ENCODE results near the gene RTBDN. TPM values are rescaled to one million over a fixed set of nuclear protein-coding genes. Genes with fewer than 3 reads are reported as not detected.
"Not testable (repeated sequence)": the region's sequence is repeated elsewhere in the genome, so short reads cannot be mapped to it uniquely, and the experiment has no call there.

RTBDN gene
- total RNA-seq, 1 donor from 2014 or later, result not detected

DNA sequence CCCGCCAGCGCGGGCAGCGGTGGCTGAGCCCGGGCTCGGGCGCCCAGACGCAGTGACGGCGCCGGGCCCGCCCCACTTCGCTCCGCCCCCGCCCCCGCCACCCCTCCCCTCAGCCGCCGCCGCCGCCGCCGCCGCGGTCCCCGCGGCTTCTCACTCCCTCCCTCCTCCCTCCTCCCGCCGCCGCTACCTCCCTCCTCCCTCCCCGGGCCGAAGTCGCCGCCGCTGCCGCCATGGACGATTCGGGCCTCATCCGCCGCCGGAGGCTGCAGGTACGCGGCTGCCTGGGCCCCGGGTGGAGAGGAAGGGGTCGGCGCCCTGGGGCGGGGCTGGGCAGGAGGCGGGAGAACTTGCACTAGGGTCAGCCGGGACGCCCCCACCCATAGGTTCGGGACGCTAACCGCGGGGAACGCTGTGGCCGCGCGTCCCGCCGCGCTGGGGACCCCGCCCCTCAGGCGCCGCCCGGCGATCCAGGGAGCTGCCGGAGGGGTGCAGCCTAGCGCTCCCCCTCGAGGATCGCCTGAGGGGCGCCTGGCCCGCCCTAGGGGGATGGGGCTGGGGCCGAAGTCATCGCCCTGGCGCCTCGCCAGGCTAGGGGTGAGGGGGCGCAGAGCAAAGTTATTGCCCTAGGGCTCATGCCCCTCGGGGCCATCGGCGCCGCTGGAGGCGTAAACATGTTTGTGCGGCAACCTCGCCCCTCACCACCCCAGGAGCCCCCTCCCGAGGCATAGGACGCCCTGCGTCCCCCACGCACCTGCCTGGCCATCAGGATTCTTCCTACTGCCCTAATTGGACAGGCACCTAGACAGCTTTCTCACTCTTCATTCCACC lies 427 bp downstream of the RTBDN start:
- Mint-ChIP-seq H3K27me3 (ENCODE audit: low read depth) (peaks cover 92% of the 10 kb centered on the region), H3K4me3 (peak overlapping the region; percentile 57), H3K36me3 (no peaks in the 10 kb centered on the region), H3K27ac (no peak overlapping the region), H3K4me1 (peaks cover 8% of the 10 kb centered on the region), H3K9me3 (no peaks in the 10 kb centered on the region)
- TF ChIP-seq, protein P1, sequence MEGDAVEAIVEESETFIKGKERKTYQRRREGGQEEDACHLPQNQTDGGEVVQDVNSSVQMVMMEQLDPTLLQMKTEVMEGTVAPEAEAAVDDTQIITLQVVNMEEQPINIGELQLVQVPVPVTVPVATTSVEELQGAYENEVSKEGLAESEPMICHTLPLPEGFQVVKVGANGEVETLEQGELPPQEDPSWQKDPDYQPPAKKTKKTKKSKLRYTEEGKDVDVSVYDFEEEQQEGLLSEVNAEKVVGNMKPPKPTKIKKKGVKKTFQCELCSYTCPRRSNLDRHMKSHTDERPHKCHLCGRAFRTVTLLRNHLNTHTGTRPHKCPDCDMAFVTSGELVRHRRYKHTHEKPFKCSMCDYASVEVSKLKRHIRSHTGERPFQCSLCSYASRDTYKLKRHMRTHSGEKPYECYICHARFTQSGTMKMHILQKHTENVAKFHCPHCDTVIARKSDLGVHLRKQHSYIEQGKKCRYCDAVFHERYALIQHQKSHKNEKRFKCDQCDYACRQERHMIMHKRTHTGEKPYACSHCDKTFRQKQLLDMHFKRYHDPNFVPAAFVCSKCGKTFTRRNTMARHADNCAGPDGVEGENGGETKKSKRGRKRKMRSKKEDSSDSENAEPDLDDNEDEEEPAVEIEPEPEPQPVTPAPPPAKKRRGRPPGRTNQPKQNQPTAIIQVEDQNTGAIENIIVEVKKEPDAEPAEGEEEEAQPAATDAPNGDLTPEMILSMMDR (IDR thresholded peaks at IDR 0.05; ENCODE audit: unreplicated experiment), result no peak
- no peak for DNase-seq (ENCODE audit: low spot score in 2 of 2, unreplicated experiment in 2 of 2)

DNA sequence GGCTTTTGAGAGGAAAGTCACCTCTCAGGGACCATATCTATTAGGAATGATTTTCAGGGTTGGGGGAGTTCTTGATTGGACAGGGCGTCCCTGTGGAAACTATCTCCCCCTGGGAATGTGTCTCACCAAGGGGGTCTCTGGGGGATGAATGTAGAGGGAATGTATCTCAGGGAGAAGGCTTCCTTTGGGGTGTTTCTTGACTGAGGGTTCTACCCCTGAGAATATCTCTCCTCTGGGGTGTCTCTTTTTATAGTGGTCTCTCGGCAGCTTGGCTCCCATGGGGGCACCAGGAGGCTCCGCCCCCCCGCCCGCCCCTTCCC lies 1.0 kb downstream of the RTBDN start:
- Mint-ChIP-seq H3K9me3 (no peaks in the 10 kb centered on the region), H3K4me1 (peaks cover 8% of the 10 kb centered on the region), H3K27ac (no peak overlapping the region), H3K27me3 (ENCODE audit: low read depth) (peaks cover 92% of the 10 kb centered on the region), H3K4me3 (peak overlapping the region; percentile 62), H3K36me3 (no peaks in the 10 kb centered on the region)
- TF ChIP-seq, protein P1 (IDR thresholded peaks at IDR 0.05; ENCODE audit: unreplicated experiment), result no peak
- DNase-seq (ENCODE audit: low spot score in 2 of 2, unreplicated experiment in 2 of 2), result no peak

DNA sequence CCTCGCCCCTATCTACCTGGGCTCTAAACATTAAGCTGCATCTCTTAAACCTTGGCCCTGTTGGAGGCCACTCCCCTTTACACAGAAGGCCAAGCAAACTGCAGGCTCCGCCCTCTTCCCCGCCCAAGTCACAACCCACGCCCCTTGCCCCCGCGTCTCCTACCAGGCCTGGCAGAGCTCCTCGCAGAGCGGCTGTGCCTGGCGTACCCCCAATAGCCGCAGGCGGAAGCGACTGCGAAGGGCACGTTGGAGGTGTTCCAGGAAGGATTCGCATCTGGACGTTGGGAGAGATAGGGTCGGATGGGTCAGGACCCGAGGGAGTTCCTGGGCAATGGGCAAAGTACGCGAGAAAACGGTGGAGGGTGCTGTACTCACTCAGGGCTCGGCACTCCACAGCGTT lies 5.9 kb downstream of the RTBDN start:
- Mint-ChIP-seq H3K36me3 (no peaks in the 10 kb centered on the region), H3K27ac (no peak overlapping the region), H3K9me3 (no peaks in the 10 kb centered on the region), H3K4me1 (peaks cover 7% of the 10 kb centered on the region), H3K4me3 (no peak overlapping the region), H3K27me3 (ENCODE audit: low read depth) (peaks cover 85% of the 10 kb centered on the region)
- DNase-seq (ENCODE audit: low spot score in 2 of 2, unreplicated experiment in 2 of 2), result no peak
- TF ChIP-seq, protein P1 (IDR thresholded peaks at IDR 0.05; ENCODE audit: unreplicated experiment), result no peak

DNA sequence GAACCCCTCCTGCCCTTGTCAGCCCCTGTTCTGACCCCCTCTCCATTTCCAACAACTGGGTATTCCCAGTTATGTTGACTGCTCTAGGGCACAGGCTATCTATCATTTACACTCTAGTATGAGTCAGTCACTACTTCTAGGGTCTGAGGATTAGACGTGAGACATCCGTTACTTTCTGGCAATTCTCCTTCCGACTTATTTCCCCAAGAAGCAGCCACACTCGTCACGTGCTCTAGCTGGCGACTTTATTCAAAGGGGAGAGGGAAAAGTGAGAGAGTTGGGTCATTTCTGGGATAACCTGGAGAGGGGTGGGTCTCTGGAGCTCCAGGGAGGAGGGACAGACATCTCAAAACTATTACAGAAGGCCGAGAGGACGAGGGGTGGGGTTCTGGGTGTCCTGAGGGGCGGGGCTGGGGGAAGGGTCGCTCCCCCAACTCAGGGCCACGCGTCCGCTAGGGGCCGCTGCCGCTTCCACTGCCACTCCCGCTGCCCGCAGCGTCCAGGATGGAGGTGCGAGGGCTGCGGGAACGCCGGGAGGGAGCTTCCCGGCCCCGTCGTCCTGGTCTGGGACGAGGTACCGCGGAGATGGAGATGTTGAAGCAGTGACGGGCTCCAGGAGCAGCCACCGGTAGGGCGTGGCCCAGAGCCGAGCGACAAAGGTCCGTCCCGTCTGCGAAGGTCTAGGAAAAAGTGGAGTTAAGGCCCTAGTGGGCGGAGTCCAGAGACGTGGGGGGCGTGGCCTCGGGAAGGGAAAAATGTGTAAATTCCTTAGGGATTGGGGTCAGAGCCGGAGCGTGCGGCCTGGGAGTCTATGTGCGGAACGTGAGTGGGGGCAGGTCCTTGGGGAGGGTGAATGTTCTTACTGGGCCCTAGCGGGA lies 8.9 kb downstream of the RTBDN start:
- peaks cover 2% of the 10 kb centered on the region for H3K4me1 Mint-ChIP-seq
- no peak overlapping the region for H3K27ac Mint-ChIP-seq
- TF ChIP-seq, protein P1 (IDR thresholded peaks at IDR 0.05; ENCODE audit: unreplicated experiment), result peak; percentile 45
- peaks cover 4% of the 10 kb centered on the region for H3K9me3 Mint-ChIP-seq
- H3K27me3 Mint-ChIP-seq (ENCODE audit: low read depth), result peaks cover 55% of the 10 kb centered on the region
- no peak for DNase-seq (ENCODE audit: low spot score in 2 of 2, unreplicated experiment in 2 of 2)
- no peak overlapping the region for H3K4me3 Mint-ChIP-seq
- H3K36me3 Mint-ChIP-seq, result no peaks in the 10 kb centered on the region

DNA sequence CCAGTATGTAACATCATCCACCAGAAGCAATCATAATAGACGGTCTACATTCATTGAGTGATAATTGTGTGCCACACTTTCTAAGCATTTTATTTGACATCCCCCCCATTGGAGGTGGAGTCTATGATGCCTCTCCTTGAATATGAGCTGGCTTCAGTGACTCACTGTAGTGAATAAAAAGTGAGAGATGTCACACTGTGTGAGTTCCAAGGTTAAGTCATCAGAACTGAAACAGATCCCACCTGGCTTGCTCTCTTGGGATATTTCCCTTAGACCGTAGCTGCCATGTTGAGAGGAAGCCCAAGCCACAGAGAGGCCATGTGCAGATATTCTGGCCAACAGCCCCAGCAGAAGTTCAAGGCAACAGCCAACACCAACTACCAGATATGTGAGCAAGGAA lies 12.6 kb downstream of the RTBDN start:
- Mint-ChIP-seq H3K27ac (no peak overlapping the region), H3K4me3 (no peak overlapping the region), H3K4me1 (peaks cover 2% of the 10 kb centered on the region), H3K27me3 (ENCODE audit: low read depth) (peaks cover 18% of the 10 kb centered on the region), H3K36me3 (no peaks in the 10 kb centered on the region), H3K9me3 (peaks cover 4% of the 10 kb centered on the region)
- TF ChIP-seq, protein P1 (IDR thresholded peaks at IDR 0.05; ENCODE audit: unreplicated experiment), result no peak
- no peak for DNase-seq (ENCODE audit: low spot score in 2 of 2, unreplicated experiment in 2 of 2)

DNA sequence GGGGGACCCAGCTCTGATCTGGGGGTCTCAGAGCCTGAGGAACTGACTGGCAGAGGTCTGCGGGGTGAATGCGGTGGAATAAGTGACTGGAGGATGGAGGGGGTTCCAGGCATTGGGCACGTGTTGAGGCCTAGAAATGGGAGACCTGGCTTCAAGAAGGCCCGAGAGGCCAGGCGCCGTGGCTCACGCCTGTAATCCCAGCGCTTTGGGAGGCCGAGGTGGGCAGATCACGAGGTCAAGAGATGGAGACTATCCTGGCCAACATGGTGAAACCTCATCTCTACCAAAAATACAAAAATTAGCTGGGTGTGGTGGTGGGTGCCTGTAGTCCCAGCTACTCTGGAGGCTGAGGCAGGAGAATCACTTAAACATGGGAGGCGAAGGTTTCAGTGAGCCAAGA lies 16.6 kb downstream of the RTBDN start:
- not testable (repeated sequence) for H3K4me3 Mint-ChIP-seq; H3K9me3 Mint-ChIP-seq; DNase-seq (ENCODE audit: low spot score in 2 of 2, unreplicated experiment in 2 of 2); H3K27me3 Mint-ChIP-seq (ENCODE audit: low read depth); H3K4me1 Mint-ChIP-seq; H3K27ac Mint-ChIP-seq
- H3K36me3 Mint-ChIP-seq, result peaks cover 10% of the 10 kb centered on the region

DNA sequence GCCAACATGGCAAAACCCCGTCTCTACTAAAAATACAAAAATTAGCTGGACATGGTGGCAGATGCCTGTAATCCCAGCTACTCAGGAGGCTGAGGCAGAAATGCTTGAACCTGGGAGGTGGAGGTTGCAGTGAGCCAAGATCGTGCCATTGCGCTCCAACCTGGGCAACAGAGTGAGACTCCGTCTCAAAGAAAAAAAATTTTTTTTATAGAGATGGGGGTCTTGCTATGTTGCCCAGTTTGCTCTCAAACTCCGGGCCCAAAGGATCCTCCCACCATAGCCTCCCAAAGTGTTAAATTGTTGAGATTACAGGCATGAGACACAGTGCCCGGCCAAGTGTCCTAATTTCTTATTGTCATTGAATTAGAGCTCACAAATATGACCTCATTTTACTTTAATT lies 17.2 kb downstream of the RTBDN start:
- not testable (repeated sequence) for H3K9me3 Mint-ChIP-seq; DNase-seq (ENCODE audit: low spot score in 2 of 2, unreplicated experiment in 2 of 2); H3K4me1 Mint-ChIP-seq; H3K27me3 Mint-ChIP-seq (ENCODE audit: low read depth); H3K4me3 Mint-ChIP-seq; H3K27ac Mint-ChIP-seq
- H3K36me3 Mint-ChIP-seq, result peaks cover 11% of the 10 kb centered on the region
